ENCODE results near the gene CEP135.

- TF ChIP-seq CTCF (IDR thresholded peaks at IDR 0.05) (no peak), POLR2A (IDR thresholded peaks at IDR 0.05) (no peak)
These were observed 45.2 kb upstream of the CEP135 start for GRCh38 chr4:55903577-55903976.

All from ovary (tissue), 3 donors.